Endothelial cell of umbilical vein (primary cell): ENCODE measurements around the gene CPOX. TPM values are rescaled to one million over a fixed set of nuclear protein-coding genes. Genes with fewer than 3 reads are reported as not detected.

Source experiments
- BruUV-seq: library from RNA; stranded (reverse); fragments of 400-500 nt; replicated peaks from 2 replicates; lab custom pipeline; 2021; lab: Mats Ljungman, UMichigan
- CTCF ChIA-PET: fragments of 300-600, 350-600 bp; sonication (Branson Sonifier 250); formaldehyde crosslinking; loops from one replicate; lab custom pipeline; 2021; ENCODE audit warnings: antibody characterized with exemption, inconsistent platforms; lab: Charles Lee
- POLR2A ChIA-PET: fragments of 300-600, 350-600 bp; sonication (Branson Sonifier 250); formaldehyde crosslinking; loops from one replicate; lab custom pipeline; 2021; ENCODE audit warnings: antibody characterized with exemption, inconsistent platforms; lab: Charles Lee
- DNase-seq: peaks from one replicate; pipeline ENCODE4 v3.0.0-alpha.2; 2011; ENCODE audit warnings: low read depth, low spot score
- FAIRE-seq: peaks from 2 replicates; lab custom pipeline; 2011; peaks lifted over from hg19 to GRCh38; lab: Jason Lieb, UNC
- H2AFZ ChIP-seq: 2 replicates; pipeline ENCODE4 v1.6.0; 2012; ENCODE audit warnings: low read depth, low read length, control low read depth, inconsistent platforms
- H3K27ac ChIP-seq: 2 replicates; pipeline ENCODE4 v1.5.1; 2011; ENCODE audit warnings: low read depth, mild to moderate bottlenecking, control low read depth, low read length, moderate library complexity; ENCODE audit not compliant: insufficient read depth
- H3K27me3 ChIP-seq, 2 experiments: 2 replicates each; pipeline versions ENCODE4 v1.6.0 to v1.6.1; 2011; ENCODE audit warnings: low read length in 2 of 2, mixed read lengths in 1 of 2; ENCODE audit not compliant: control insufficient read depth in 2 of 2, insufficient read depth in 2 of 2
- H3K36me3 ChIP-seq, 2 experiments: 2 replicates in 1 of 2; 3 replicates in 1 of 2; pipeline ENCODE4 v1.5.1; 2011; ENCODE audit warnings: low read length in 2 of 2, mild to moderate bottlenecking in 1 of 2, moderate library complexity in 1 of 2; ENCODE audit not compliant: control insufficient read depth in 2 of 2, insufficient read depth in 2 of 2; ENCODE audit errors: extremely low read depth in 1 of 2
- H3K4me1 ChIP-seq: 3 replicates; pipeline ENCODE4 v1.5.1; 2011; ENCODE audit warnings: mild to moderate bottlenecking, low read length; ENCODE audit not compliant: control insufficient read depth, insufficient read depth; ENCODE audit errors: extremely low read depth
- H3K4me2 ChIP-seq: 2 replicates; pipeline ENCODE4 v1.6.1; 2011; ENCODE audit warnings: low read length, control low read depth, mixed read lengths; ENCODE audit not compliant: insufficient read depth
- H3K4me3 ChIP-seq, 3 experiments: fragments of 200-600 bp in 1 of 3; sonication (generic), shearing (Covaris generic) in 1 of 3; replicated peaks in 1 of 3; 2 replicates each; pipeline ENCODE4 v1.5.1; 2011 to 2016; ENCODE audit warnings: control low read depth in 3 of 3, low read length in 3 of 3, mild to moderate bottlenecking in 2 of 3, inconsistent platforms in 1 of 3, low read depth in 1 of 3, moderate library complexity in 1 of 3; ENCODE audit not compliant: insufficient read depth in 1 of 3
- H3K79me2 ChIP-seq: 2 replicates; pipeline ENCODE4 v1.6.0; 2012; ENCODE audit warnings: low read length, inconsistent platforms; ENCODE audit not compliant: control insufficient read depth, insufficient read depth
- H3K9ac ChIP-seq: replicated peaks from 2 replicates; pipeline ENCODE3; 2011; ENCODE audit warnings: low read length, control low read depth; ENCODE audit not compliant: insufficient read depth; ENCODE audit errors: extremely low read depth
- H3K9me1 ChIP-seq: replicated peaks from 3 replicates; pipeline ENCODE4 v1.6.0; 2011; ENCODE audit warnings: mild to moderate bottlenecking, low read length; ENCODE audit not compliant: control insufficient read depth, insufficient read depth; ENCODE audit errors: extremely low read depth
- H3K9me3 ChIP-seq: replicated peaks from 2 replicates; pipeline ENCODE4 v1.5.1; 2012; ENCODE audit warnings: low read length, inconsistent platforms; ENCODE audit not compliant: control insufficient read depth, insufficient read depth
- H4K20me1 ChIP-seq: replicated peaks from 2 replicates; pipeline ENCODE3; 2011; ENCODE audit warnings: mild to moderate bottlenecking, low read length; ENCODE audit not compliant: control insufficient read depth, insufficient read depth; ENCODE audit errors: extremely low read depth
- FOS ChIP-seq: IDR thresholded peaks from 2 replicates; pipeline ENCODE4 v1.6.1; 2011; ENCODE audit warnings: mild to moderate bottlenecking, low read length, moderate library complexity, borderline replicate concordance; ENCODE audit not compliant: insufficient read depth
- dilution Hi-C: fragments of 300-500 bp; cut with MboI; formaldehyde crosslinking; loops from one replicate; pipeline ENCODE4 v1.15.0; 2019; ENCODE audit warnings: low sequenced_read_pairs; ENCODE audit not compliant: extremely low pct_ligation_motif_present
- intact Hi-C: fragments of 100-400 bp; cut with micrococcal nuclease; formaldehyde crosslinking; loops from one replicate; pipeline ENCODE4 v1.10.0; 2022
- polyA plus RNA-seq, 4 experiments: library from polyadenylated mRNA; depleted of rRNA in 3 of 4; stranded (reverse) in 3 of 4; unstranded in 1 of 4; fragments of >200 nt; gene quantifications; 2 replicates each; pipeline versions ENCODE4 v1.2.1 to v1.2.3, GENCODE V29; 2011 to 2012; ENCODE audit warnings: missing spikeins in 1 of 4
- total RNA-seq: library from RNA; stranded (reverse); gene quantifications from 2 replicates; pipeline ENCODE4 v1.2.3, GENCODE V29; 2021

CPOX gene
- total and polyA plus RNA-seq, 2 donors (not counting 3 experiments of a cell fraction or from before 2014, with no cell fraction given) = 12.3 to 24.5 TPM

- BruUV-seq = no TSS peak
- intact Hi-C loops = loop anchor here (10.0 kb wide), 1 partner anchor 765 kb away; the partner anchor contains the start of gene ARL6
- H4K20me1 ChIP-seq = no peaks in the 10 kb centered on the region
- TF ChIP-seq FOS = no peak
- H3K9ac ChIP-seq = no peak overlapping the region
- H2AFZ ChIP-seq = no peak overlapping the region
- H3K27ac ChIP-seq = no peak overlapping the region
- peaks cover 22 to 26% of the 10 kb centered on the region in 2 experiments for H3K27me3 ChIP-seq
- no peaks in the 10 kb centered on the region for H3K79me2 ChIP-seq
- POLR2A ChIA-PET = no interaction called here
- H3K4me1 ChIP-seq = no peaks in the 10 kb centered on the region
- CTCF ChIA-PET = no interaction called here
- H3K9me1 ChIP-seq = no peaks in the 10 kb centered on the region
- H3K4me2 ChIP-seq = no peak overlapping the region
- no peaks in the 10 kb centered on the region for H3K9me3 ChIP-seq
- dilution Hi-C loops = no loop called here
- no peak overlapping the region for H3K4me3 ChIP-seq
- no peaks in the 10 kb centered on the region for H3K36me3 ChIP-seq
- DNase-seq = no peak
- FAIRE-seq = no peak
Observed at GRCh38 chr3:98529856-98530459, 63.5 kb downstream of the CPOX start.

Other genes starting within 250 kb of the CPOX start
- gene OR5K4, start 239.8 kb downstream of the CPOX start, total RNA-seq = not detected in 2 replicates
- gene OR5K4, start 239.8 kb downstream of the CPOX start, polyA plus RNA-seq = not detected in 2 replicates
- not detected in 2 replicates for gene OR5K3, start 202.9 kb downstream of the CPOX start, total RNA-seq
- gene OR5K3, start 202.9 kb downstream of the CPOX start, polyA plus RNA-seq = not detected in 2 replicates
- gene OR5K1, start 130.4 kb downstream of the CPOX start, total RNA-seq = not detected in 2 replicates
- gene OR5K1, start 130.4 kb downstream of the CPOX start, polyA plus RNA-seq = not detected in 2 replicates
- not detected in 2 replicates for gene OR5K2, start 95.9 kb downstream of the CPOX start, total RNA-seq
- not detected in 2 replicates for gene OR5K2, start 95.9 kb downstream of the CPOX start, polyA plus RNA-seq
- gene CLDND1, start 70.7 kb downstream of the CPOX start, total RNA-seq = 93.1 and 101 TPM in 2 replicates
- gene CLDND1, start 70.7 kb downstream of the CPOX start, polyA plus RNA-seq = 200 and 214 TPM in 2 replicates
- gene GPR15, start 61.6 kb downstream of the CPOX start, total RNA-seq = not detected in 2 replicates
- not detected in 2 replicates for gene GPR15, start 61.6 kb downstream of the CPOX start, polyA plus RNA-seq
- gene ST3GAL6, start 169.7 kb upstream of the CPOX start, total RNA-seq = 17.7 and 35.9 TPM in 2 replicates
- gene ST3GAL6, start 169.7 kb upstream of the CPOX start, polyA plus RNA-seq = 11.3 and 13.2 TPM in 2 replicates